ENCODE data around the gene FBRSL1. TPM values are rescaled to one million over a fixed set of nuclear protein-coding genes. Genes with fewer than 3 reads are reported as not detected.
"Not testable (repeated sequence)": the region's sequence is repeated elsewhere in the genome, so short reads cannot be mapped to it uniquely, and the experiment has no call there.

Gene FBRSL1
- total RNA-seq, 4 donors from 2014 or later, result 5.9 to 34.3 (median 23.4) TPM

GRCh38 chr12:132462788-132463187 lies 27.2 kb upstream of the FBRSL1 start:
- peaks cover 0 to 73% (median 0%) of the 10 kb centered on the region in 4 donors for H3K27me3 ChIP-seq
- TF ChIP-seq CTCF (IDR thresholded peaks at IDR 0.05) (no peak), POLR2A (IDR thresholded peaks at IDR 0.05) (no peak)

GRCh38 chr12:132463284-132463924 lies 26.5 kb upstream of the FBRSL1 start:
- H3K9me3 ChIP-seq; H3K4me1 ChIP-seq; DNase-seq; intact Hi-C loops (cut with DNase I); H3K27ac ChIP-seq; H3K36me3 ChIP-seq; H3K4me3 ChIP-seq: not testable (repeated sequence)
- peaks cover 0 to 75% (median 0%) of the 10 kb centered on the region in 4 donors for H3K27me3 ChIP-seq

More at GRCh38 chr12:132462788-132463187, 27.2 kb upstream of the FBRSL1 start:
- Histone ChIP-seq H3K4me3 (no peak overlapping the region), H3K36me3 (no peaks in the 10 kb centered on the region), H3K27ac (no peak overlapping the region), H3K4me1 (no peaks in the 10 kb centered on the region), H3K9me3 (no peaks in the 10 kb centered on the region)
- 59 to 89% methylated on average over 1 to 5 of the region's 5 CpGs for WGBS, 2 donors
- DNase-seq, result no peak
- intact Hi-C loops (cut with DNase I), result no loop called here

- H3K27ac ChIP-seq; H3K9me3 ChIP-seq; H3K36me3 ChIP-seq; H3K4me1 ChIP-seq; intact Hi-C loops (cut with DNase I); DNase-seq; H3K4me3 ChIP-seq: not testable (repeated sequence)
- WGBS, 2 donors, result 69 to 92% methylated on average over 5 of the region's 5 CpGs
- H3K27me3 ChIP-seq, result peaks cover 0 to 74% (median 0%) of the 10 kb centered on the region in 4 donors
Observed at GRCh38 chr12:132464304-132464703, 25.6 kb upstream of the FBRSL1 start.

GRCh38 chr12:132464820-132465219 lies 25.1 kb upstream of the FBRSL1 start:
- Histone ChIP-seq H3K9me3 (no peaks in the 10 kb centered on the region), H3K36me3 (no peaks in the 10 kb centered on the region), H3K27ac (no peak overlapping the region), H3K4me3 (no peak overlapping the region), H3K4me1 (no peaks in the 10 kb centered on the region), H3K27me3 (peaks cover 0 to 74% (median 0%) of the 10 kb centered on the region in 4 donors)
- no peak for DNase-seq
- TF ChIP-seq CTCF (IDR thresholded peaks at IDR 0.05) (no peak), POLR2A (IDR thresholded peaks at IDR 0.05) (no peak)
- WGBS, 2 donors, result 89 to 96% methylated on average over 3 to 4 of the region's 10 CpGs
- intact Hi-C loops (cut with DNase I), result no loop called here

- Histone ChIP-seq H3K9me3 (no peaks in the 10 kb centered on the region), H3K27ac (no peak overlapping the region), H3K4me1 (no peaks in the 10 kb centered on the region), H3K36me3 (no peaks in the 10 kb centered on the region), H3K4me3 (no peak overlapping the region), H3K27me3 (peaks cover 0 to 70% (median 0%) of the 10 kb centered on the region in 4 donors)
- TF ChIP-seq CTCF (IDR thresholded peaks at IDR 0.05), result no peak
- TF ChIP-seq POLR2A (IDR thresholded peaks at IDR 0.05), result no peak
- 73 to 80% methylated on average over 5 to 11 of the region's 17 CpGs for WGBS, 2 donors
- no peak for DNase-seq
- intact Hi-C loops (cut with DNase I), result no loop called here
Observed at GRCh38 chr12:132465269-132466190, 24.4 kb upstream of the FBRSL1 start.
